Thyroid gland (tissue), 4 donors: ENCODE measurements around the gene KCNJ3. TPM values are rescaled to one million over a fixed set of nuclear protein-coding genes. Genes with fewer than 3 reads are reported as not detected.

Experiments
- DNase-seq, 2 donors: peaks; one replicate each; pipeline ENCODE4 v3.0.0-alpha.2; 2019
- H3K27ac ChIP-seq, 3 donors: fragments of 200-600 bp; sonication (generic); 1 replicate in 2 of 3; 2 replicates in 1 of 3; pipeline ENCODE4 v1.5.1; 2016 to 2019; ENCODE audit warnings: mild to moderate bottlenecking in 1 of 3, moderate library complexity in 1 of 3
- H3K27me3 ChIP-seq: fragments of 200-600 bp; sonication (generic); one replicate; pipeline ENCODE4 v1.5.1; 2019
- H3K36me3 ChIP-seq, 2 donors: fragments of 200-600 bp; sonication (generic); one replicate each; pipeline ENCODE4 v1.5.1; 2016 to 2019
- H3K4me1 ChIP-seq, 2 donors: fragments of 200-600 bp; sonication (generic); one replicate each; pipeline ENCODE4 v1.5.1; 2017 to 2019
- H3K4me3 ChIP-seq, 3 donors: fragments of 200-600 bp; sonication (generic); replicated peaks in 1 of 3; 1 replicate in 2 of 3; 2 replicates in 1 of 3; pipeline ENCODE4 v1.5.1; 2016; ENCODE audit warnings: mild to moderate bottlenecking in 1 of 3
- H3K9me3 ChIP-seq: fragments of 200-600 bp; sonication (generic); one replicate; pipeline ENCODE4 v1.5.1; 2017
- CTCF ChIP-seq, 6 experiments: fragments of 200-600 bp in 3 of 6; fragments of 450-650 bp in 3 of 6; sonication (generic) in 3 of 6; IDR thresholded peaks; one replicate each; pipeline ENCODE4 v1.5.1; 2016 to 2019; ENCODE audit warnings: antibody characterized with exemption in 6 of 6, mild to moderate bottlenecking in 2 of 6, inconsistent platforms in 1 of 6, moderate library complexity in 1 of 6
- POLR2A ChIP-seq, 2 donors: fragments of 450-650 bp; IDR thresholded peaks; one replicate each; pipeline ENCODE4 v1.6.1; 2017; ENCODE audit warnings: antibody characterized with exemption in 2 of 2, mild to moderate bottlenecking in 2 of 2, moderate library complexity in 1 of 2
- WGBS, 2 donors: methylation state at CpG; one replicate each; pipeline ENCODE4 v1.1.5; 2017; 5-methylcytosine and 5-hydroxymethylcytosine counted together
- intact Hi-C: fragments of 100-400 bp; cut with DNase I; formaldehyde crosslinking; loops from one replicate; pipeline ENCODE4 v1.15.1; 2023
- total RNA-seq, 4 donors: library from RNA; depleted of rRNA; stranded (reverse); fragments of >200 nt; gene quantifications; one replicate each; pipeline ENCODE4 v1.2.3, GENCODE V29; 2016

KCNJ3 gene
- total RNA-seq, 4 donors from 2014 or later = not detected

DNA sequence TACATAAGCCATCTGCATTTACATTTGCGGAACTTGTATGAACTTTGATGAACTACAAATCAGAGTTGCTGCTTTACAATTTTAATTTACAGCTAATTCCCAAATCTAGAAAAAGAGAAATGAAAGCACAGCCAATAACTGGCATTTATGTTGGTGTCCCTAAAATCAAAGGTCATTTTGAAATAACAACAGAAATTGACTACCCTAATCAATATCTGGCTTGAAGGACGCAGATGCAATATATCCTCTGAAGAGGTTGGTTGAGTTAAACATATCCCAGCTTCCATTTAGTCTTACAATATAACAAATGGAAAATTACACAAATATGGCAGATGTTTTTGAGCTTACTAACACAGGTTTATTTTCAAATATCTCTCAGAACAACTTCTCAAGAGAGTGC, 177.5 kb downstream of the KCNJ3 start:
- no peak overlapping the region for H3K4me3 ChIP-seq
- no peaks in the 10 kb centered on the region for H3K36me3 ChIP-seq
- TF ChIP-seq CTCF (IDR thresholded peaks at IDR 0.05) (no peak), POLR2A (IDR thresholded peaks at IDR 0.05) (no peak)
- no peak overlapping the region for H3K27ac ChIP-seq
- no peaks in the 10 kb centered on the region for H3K4me1 ChIP-seq
- 94% methylated on average over 2 of the region's 2 CpGs for whole genome bisulfite sequencing, 2 donors
- intact Hi-C loops = no loop called here
- no peaks in the 10 kb centered on the region for H3K27me3 ChIP-seq
- DNase-seq = no peak
- no peaks in the 10 kb centered on the region for H3K9me3 ChIP-seq

DNA sequence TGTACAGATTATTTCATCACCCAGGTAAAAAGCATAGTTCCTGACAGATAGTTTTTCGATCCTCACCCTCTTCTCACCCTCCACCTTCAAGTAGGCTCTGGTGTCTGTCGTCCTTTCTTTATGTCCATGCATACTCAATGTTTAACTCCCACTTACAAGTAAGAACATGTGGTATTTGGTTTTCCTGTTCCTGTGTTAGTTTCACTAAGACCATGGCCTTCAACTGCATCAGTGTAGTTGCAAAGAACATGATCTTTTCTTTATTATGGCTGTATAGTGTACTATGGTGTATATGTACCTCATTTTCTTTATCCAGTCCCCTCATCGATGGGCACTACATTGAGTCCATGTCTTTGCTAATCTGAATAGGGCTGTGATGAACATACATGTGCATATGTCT, 184.2 kb downstream of the KCNJ3 start:
- intact Hi-C loops = no loop called here
- TF ChIP-seq CTCF (IDR thresholded peaks at IDR 0.05) = no peak
- no peak for TF ChIP-seq POLR2A (IDR thresholded peaks at IDR 0.05)
- H3K9me3 ChIP-seq = no peaks in the 10 kb centered on the region
- no peak overlapping the region for H3K27ac ChIP-seq
- no peaks in the 10 kb centered on the region for H3K36me3 ChIP-seq
- no peaks in the 10 kb centered on the region for H3K4me1 ChIP-seq
- no peak for DNase-seq
- no peaks in the 10 kb centered on the region for H3K27me3 ChIP-seq
- WGBS, 2 donors = 85 to 88% methylated on average over 3 of the region's 3 CpGs
- no peak overlapping the region for H3K4me3 ChIP-seq

GRCh38 chr2:154886316-154886715, 187.8 kb downstream of the KCNJ3 start:
- no peak for TF ChIP-seq POLR2A (IDR thresholded peaks at IDR 0.05)
- no peak for TF ChIP-seq CTCF (IDR thresholded peaks at IDR 0.05)

GRCh38 chr2:154898269-154898668, 199.8 kb downstream of the KCNJ3 start:
- no peaks in the 10 kb centered on the region for H3K4me1 ChIP-seq
- H3K9me3 ChIP-seq = no peaks in the 10 kb centered on the region
- whole genome bisulfite sequencing, 2 donors = 80 to 85% methylated on average over 1 of the region's 1 CpG
- no peak overlapping the region for H3K4me3 ChIP-seq
- H3K27me3 ChIP-seq = no peaks in the 10 kb centered on the region
- H3K36me3 ChIP-seq = no peaks in the 10 kb centered on the region
- TF ChIP-seq CTCF (IDR thresholded peaks at IDR 0.05) = no peak
- intact Hi-C loops = no loop called here
- no peak overlapping the region for H3K27ac ChIP-seq
- DNase-seq = no peak

More at GRCh38 chr2:154886316-154886715, 187.8 kb downstream of the KCNJ3 start:
- no peaks in the 10 kb centered on the region for H3K4me1 ChIP-seq
- no peak overlapping the region for H3K4me3 ChIP-seq
- DNase-seq = no peak
- H3K27me3 ChIP-seq = no peaks in the 10 kb centered on the region
- H3K36me3 ChIP-seq = no peaks in the 10 kb centered on the region
- intact Hi-C loops = no loop called here
- no peaks in the 10 kb centered on the region for H3K9me3 ChIP-seq
- WGBS, 2 donors = 77 to 91% methylated on average over 2 to 5 of the region's 5 CpGs
- H3K27ac ChIP-seq = no peak overlapping the region

DNA sequence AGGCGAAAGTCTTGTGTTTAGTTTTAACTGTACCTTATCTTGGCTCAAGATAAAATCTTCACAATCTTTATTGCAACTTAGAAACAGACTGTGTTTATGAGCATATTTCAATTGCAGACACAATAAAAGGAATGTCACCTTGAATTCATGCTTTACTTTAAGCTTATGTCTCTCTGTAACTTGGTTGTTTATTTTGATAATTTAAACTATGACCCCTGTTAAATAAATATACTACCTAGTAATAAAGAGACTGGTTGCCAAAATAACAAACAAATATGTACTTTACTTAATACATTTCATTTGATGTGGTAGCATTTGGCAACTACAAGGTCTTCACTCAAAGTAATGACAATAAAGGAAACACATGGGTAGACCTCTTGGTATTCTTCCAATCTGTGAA, 202.6 kb downstream of the KCNJ3 start:
- 77 to 78% methylated on average over 1 of the region's 1 CpG for whole genome bisulfite sequencing, 2 donors
- DNase-seq = no peak
- no peaks in the 10 kb centered on the region for H3K4me1 ChIP-seq
- H3K36me3 ChIP-seq = no peaks in the 10 kb centered on the region
- intact Hi-C loops = no loop called here
- no peaks in the 10 kb centered on the region for H3K9me3 ChIP-seq
- no peak overlapping the region for H3K27ac ChIP-seq
- TF ChIP-seq CTCF (IDR thresholded peaks at IDR 0.05) = no peak
- TF ChIP-seq POLR2A (IDR thresholded peaks at IDR 0.05) = no peak
- no peak overlapping the region for H3K4me3 ChIP-seq
- H3K27me3 ChIP-seq = no peaks in the 10 kb centered on the region
